Activated effector memory CD4-positive, alpha-beta T cell treated with Interleukin-2 at 50 U/mL for 16 hours (primary cell): ENCODE data around the gene EPHB4.

Source experiments
- DNase-seq: peaks from one replicate; pipeline ENCODE4 v3.0.0-alpha.2; 2020

Gene EPHB4

DNA sequence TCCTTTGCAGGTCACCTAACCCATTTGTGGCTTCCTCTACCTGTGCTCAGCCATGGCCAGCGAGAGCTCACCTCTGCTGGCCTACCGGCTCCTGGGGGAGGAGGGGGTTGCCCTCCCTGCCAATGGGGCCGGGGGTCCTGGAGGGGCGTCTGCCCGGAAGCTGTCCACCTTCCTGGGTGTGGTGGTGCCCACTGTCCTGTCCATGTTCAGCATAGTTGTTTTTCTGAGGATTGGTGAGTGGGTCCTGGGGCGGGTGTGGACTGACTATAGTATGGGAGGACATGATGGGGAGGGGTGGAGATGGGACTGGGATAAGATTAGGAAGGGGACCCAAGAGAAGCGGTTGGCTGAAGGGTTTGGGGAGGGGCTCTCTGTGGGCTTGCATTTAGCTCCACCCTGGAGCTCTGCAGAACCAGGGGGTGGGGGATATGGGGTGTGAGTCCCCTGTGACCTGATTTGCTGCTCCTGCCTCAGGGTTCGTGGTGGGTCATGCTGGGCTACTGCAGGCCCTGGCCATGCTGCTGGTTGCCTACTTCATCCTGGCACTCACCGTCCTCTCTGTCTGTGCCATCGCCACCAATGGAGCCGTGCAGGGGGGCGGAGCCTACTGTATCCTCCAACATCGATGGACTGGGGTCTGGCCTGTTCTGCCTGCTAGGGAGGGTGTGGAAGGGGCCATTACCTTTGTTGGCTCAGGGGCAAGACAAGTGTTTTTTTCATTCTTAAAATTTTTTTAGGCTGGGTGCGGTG lies 27.0 kb upstream of the EPHB4 start:
- DNase-seq = no peak

GRCh38 chr7:100852048-100852872 lies 24.9 kb upstream of the EPHB4 start, which contains the start of gene SLC12A9:
TSS of gene SLC12A9 (plus strand) at chr7:100852713. CDS start at chr7:100854198, 1,485 bp downstream.
- DNase-seq = peak; percentile 81

GRCh38 chr7:100847360-100847759 lies 20.0 kb upstream of the EPHB4 start:
- DNase-seq = no peak

- DNase-seq = no peak
These were observed 13.3 kb upstream of the EPHB4 start for GRCh38 chr7:100840470-100841100.

DNA sequence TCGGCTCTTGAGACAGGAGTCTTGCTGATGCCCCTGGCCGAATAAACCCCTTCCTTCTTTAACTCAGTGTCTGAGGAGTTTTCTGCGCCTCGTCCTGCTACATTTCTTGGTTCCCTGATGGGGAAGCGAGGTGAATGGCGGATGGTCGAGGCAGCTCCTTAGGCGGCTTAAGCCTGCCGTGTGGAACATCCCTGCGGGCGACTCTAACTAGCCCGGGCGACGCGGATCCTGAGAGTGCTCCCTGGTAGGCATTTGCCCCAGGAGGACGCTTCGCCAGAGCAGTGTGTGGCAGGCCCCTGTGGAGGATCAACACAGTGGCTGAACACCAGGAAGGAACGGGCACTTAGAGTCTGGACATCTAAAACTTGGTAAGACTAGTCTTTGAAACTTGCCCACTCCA lies 12.0 kb upstream of the EPHB4 start:
- DNase-seq = no peak

DNA sequence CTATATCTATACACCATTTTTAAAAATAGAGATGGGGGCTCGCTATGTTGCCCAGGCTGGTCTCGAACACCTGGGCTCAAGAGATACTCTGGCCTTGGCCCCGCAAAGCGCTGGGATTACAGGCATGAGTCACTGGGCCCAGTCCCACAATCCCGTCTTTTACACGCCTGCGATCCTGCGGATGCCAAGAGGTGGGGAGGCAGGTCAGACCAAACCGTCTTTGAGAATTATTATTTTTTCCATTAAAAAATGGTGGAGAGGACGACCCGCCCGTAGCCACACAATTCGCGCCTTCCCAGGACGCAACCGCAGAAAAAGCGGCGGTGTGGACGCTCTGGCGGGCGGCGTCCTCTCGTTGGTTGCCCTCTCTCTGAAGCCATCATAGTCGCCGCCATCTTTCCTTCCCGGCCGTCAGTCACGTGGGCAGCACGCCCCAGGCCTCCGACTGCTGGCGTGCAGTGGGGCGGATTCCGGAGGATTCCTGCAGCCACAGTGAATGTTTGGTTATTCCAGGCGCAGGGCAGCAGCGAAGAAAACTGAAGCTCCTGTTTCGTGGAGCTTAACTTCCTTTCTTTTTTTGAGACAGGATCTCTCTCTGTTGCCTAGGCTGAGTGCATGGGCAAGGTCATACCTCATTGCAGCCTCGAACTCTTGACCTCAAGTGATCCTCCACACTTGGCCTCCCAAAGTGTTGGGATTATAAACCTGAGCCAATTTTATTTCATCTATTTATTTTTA lies 9.9 kb upstream of the EPHB4 start:
- peak; percentile 71 for DNase-seq

DNA sequence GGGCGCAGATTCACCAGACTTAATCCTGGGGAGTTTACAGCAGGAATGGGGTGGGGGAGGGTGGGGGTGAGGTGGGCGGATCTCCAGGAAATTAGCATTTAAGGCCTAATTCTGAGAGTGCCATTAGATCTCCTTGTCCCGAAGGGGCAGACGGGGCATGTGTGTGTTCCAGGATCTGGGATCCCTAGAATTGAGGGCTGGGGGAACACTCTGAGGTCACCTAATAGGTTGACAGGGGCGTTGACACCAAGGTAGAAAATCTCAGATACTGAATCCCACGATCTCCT lies 9.4 kb upstream of the EPHB4 start:
- no peak for DNase-seq

- no peak for DNase-seq
These were observed 8.8 kb upstream of the EPHB4 start for GRCh38 chr7:100835903-100836811.

DNA sequence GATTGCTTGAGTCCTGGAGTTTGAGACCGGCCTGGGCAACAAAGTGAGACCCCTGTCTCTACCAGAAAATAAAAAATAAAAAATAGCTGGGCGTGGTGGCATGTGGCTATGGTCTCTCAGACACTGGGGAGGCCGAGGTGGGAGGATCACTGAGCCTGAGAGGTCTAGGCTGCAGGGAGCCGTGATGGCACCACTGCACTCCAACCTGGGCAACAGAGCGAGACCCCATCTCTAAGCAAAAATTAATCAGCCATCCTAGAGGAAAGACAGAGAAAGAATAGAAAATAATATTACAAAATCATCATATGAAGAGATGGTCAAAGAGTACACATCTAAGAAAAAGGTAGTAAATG lies 4.9 kb upstream of the EPHB4 start:
- DNase-seq = no peak

- DNase-seq = no peak
These were observed 3.1 kb upstream of the EPHB4 start for GRCh38 chr7:100830396-100830795.

DNA sequence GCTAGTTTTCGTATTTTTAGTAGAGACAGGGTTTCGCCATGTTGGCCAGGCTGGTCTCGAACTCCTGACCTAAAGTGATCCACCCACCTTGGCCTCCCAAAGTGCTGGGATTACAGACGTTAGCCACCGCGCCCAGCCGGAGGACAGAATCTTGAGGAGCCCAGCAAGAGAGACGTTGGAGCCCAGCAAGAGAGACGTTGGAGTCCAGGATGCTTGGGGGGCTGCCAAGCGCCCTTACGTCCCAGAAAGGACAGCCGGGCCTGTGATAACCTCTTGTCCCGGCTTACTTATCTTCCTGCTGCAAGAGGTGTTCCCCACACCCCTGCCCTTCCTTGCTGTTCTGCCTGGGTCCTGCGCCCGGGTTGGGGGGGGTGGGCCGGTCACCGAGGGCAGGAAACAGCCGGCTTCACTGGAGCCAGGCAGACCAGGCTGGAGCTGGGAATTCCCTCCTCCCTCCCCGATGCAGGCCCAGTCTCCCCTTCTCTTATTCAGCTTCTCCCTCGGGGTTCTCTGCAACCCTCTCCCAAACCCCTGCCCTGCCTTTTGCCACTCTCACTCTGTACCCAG lies 1.9 kb upstream of the EPHB4 start:
- DNase-seq = no peak

GRCh38 chr7:100826514-100827329 lies 601 bp downstream of the EPHB4 start:
- DNase-seq = no peak

DNA sequence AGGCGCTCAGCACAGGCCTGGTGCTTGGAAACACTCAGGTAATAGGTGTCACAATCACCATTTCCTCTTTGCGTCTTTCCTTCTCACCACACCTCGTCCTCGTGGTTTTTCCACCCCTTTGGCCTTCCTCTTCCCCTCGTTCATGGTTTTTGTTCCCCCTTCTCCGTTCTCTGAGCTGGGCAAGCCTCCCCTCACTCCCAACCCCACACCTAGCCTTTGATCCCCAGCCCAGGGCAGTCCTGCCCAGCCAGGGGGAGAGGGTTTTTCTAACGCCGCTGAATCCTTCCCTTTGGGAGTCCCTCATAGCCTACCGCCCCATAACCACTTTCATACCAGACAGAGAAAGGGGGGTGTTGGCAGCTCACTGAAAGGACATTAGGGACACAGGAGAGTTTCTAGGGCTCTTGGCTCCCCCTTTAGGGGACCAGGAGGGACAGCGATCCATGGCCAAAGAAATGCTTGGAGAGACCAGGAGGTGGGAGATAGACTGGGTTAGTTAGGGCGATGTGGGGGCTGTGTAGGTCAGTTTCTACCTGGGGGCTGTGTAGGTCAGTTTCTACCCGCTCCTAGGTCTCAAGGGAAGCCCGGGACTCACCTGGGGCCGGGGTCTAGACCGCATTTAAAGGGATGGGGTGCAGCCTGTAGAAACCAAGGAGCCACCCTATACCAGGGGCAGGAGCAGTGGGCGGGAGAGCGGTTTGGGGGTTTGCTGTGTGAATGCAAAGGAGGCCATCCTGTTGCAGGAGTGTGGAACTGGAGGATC lies 1.4 kb downstream of the EPHB4 start:
- DNase-seq = no peak

DNA sequence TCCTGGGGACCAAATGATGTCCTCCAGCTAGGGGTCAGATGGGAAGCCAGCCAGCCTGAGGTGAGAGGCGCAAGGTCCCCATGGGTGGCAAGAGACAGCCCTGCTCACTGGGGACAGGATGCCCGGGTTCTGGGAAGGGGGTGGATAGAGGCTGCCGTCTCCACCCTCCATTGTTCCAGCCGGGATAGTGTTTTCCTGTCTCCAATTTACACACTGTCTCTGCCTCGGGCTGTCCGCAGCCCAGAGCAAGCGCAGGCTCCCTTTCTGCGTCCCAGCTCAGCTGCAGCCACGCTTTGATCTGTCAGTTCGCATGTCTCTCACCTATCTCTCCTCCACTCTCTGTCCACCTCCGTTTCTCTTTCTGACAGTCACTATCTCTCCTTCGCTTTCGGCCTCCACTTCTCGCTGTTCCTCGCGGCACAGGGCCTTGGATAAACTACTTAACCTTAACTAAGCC lies 2.1 kb downstream of the EPHB4 start:
- no peak for DNase-seq

- no peak for DNase-seq
These were observed 2.7 kb downstream of the EPHB4 start for GRCh38 chr7:100824499-100825214.

GRCh38 chr7:100823534-100823933 lies 3.8 kb downstream of the EPHB4 start:
- no peak for DNase-seq

- DNase-seq = no peak
These were observed 4.2 kb downstream of the EPHB4 start for GRCh38 chr7:100823140-100823525.

GRCh38 chr7:100822236-100823139 lies 4.8 kb downstream of the EPHB4 start:
- DNase-seq = no peak
